ENCODE data around the gene WBP4. TPM values are rescaled to one million over a fixed set of nuclear protein-coding genes. Genes with fewer than 3 reads are reported as not detected.
A peak's percentile ranks its signal among the peaks of the same experiment; 100 is the strongest.

The WBP4 gene
- total and polyA plus RNA-seq, 2 of the 4 experiments (the other 2 are of a cell fraction): 4.3 to 11.0 TPM

- H3K14ac ChIP-seq (replicated peaks; ENCODE audit: low read depth, low read length): no peak within 1 kb of the TSS; the same call in 1 of the 2 replicates
- no peak within 1 kb of the TSS for H3K4ac ChIP-seq (ENCODE audit: low read depth, low read length)
- H2AK9ac ChIP-seq (replicated peaks; ENCODE audit: low read depth, low read length, poor library complexity): no peak within 1 kb of the TSS
- CTCF ChIA-PET: no interaction called here
- H3K79me1 ChIP-seq (ENCODE audit: low read depth in 1 of 2, low read length in 2 of 2): peaks cover 22 to 41% of the 10 kb centered on the region in 2 experiments
- no peaks in the 10 kb centered on the region for H3K9me3 ChIP-seq (ENCODE audit: control insufficient read depth, insufficient read depth, low read length)
- no peak for TF ChIP-seq USF2 (IDR thresholded peaks at IDR 0.05; ENCODE audit: low read depth, low read length)
- TF ChIP-seq ELK1 (IDR thresholded peaks at IDR 0.05; ENCODE audit: borderline replicate concordance, low read depth, low read length): no peak
- TF ChIP-seq RFX5 (IDR thresholded peaks at IDR 0.05; ENCODE audit: low read depth, low read length): no peak
- TF ChIP-seq CTCF (conservative IDR thresholded peaks at IDR 0.05; ENCODE audit: low read depth, low read length): no peak
- TF ChIP-seq RCOR1 (IDR thresholded peaks at IDR 0.05; ENCODE audit: insufficient replicate concordance, low read length): no peak
- TF ChIP-seq MAZ (IDR thresholded peaks at IDR 0.05; ENCODE audit: borderline replicate concordance, low read depth, low read length): no peak
- no peak for TF ChIP-seq NFE2L2 (IDR thresholded peaks at IDR 0.05; ENCODE audit: low read depth, low read length)
- no peak for TF ChIP-seq POLR2A (IDR thresholded peaks at IDR 0.05; ENCODE audit: low read depth, low read length)
- TF ChIP-seq SMC3 (IDR thresholded peaks at IDR 0.05; ENCODE audit: low read depth, low read length): no peak
- no peak for TF ChIP-seq RAD21 (IDR thresholded peaks at IDR 0.05; ENCODE audit: low read length)
- no peak for TF ChIP-seq CEBPB (IDR thresholded peaks at IDR 0.05; ENCODE audit: low read depth, low read length)
- TF ChIP-seq MAFK (IDR thresholded peaks at IDR 0.05; ENCODE audit: low read depth, low read length): no peak
- peak within 1 kb of the TSS; percentile 58; the same call in 1 of the 2 replicates for H4K5ac ChIP-seq (ENCODE audit: low read depth, low read length)
- no peak within 1 kb of the TSS for H2AFZ ChIP-seq (replicated peaks; ENCODE audit: low read length, poor library complexity)
- no peak within 1 kb of the TSS for H2AK5ac ChIP-seq (ENCODE audit: low read depth, low read length)
- no peak within 1 kb of the TSS for H2BK15ac ChIP-seq (ENCODE audit: low read depth, low read length)
- no peak within 1 kb of the TSS for H3K9ac ChIP-seq (ENCODE audit: low read depth, low read length)
- 0 out of 2 replicates have a peak, but pooled peaks have one; percentile 27 for ATAC-seq (ENCODE audit: low read depth)
- no peak within 1 kb of the TSS for H3K18ac ChIP-seq (ENCODE audit: low read depth, low read length)
- POLR2A ChIA-PET (ENCODE audit: unreplicated experiment): interaction anchor here (0.5 kb wide), 1 partner anchor 57 kb away, joined by 5 read pairs; no protein-coding TSS in a partner anchor
- no peak within 1 kb of the TSS for H4K91ac ChIP-seq (ENCODE audit: insufficient read depth, low read depth, low read length)
- dilution Hi-C loops (cut with HindIII; ENCODE audit: low sequenced_read_pairs, unreplicated experiment): no loop called here
- H3K4me2 ChIP-seq (ENCODE audit: low read depth, low read length): no peak within 1 kb of the TSS
- no peak within 1 kb of the TSS for H3K4me3 ChIP-seq (ENCODE audit: insufficient read depth, low read depth, low read length)
- H4K8ac ChIP-seq (ENCODE audit: low read depth in 2 of 2, low read length in 2 of 2): peak within 1 kb of the TSS in 1 of 2 experiments; percentile 28; a peak in 2 of 4 replicates
- H2BK5ac ChIP-seq (ENCODE audit: low read depth, low read length, poor library complexity, severe bottlenecking): peak within 1 kb of the TSS; percentile 30
- no peak within 1 kb of the TSS for H3K27ac ChIP-seq (ENCODE audit: insufficient read depth, low read length)
- peaks cover 7% of the 10 kb centered on the region; the same call in 1 of the 2 replicates for H4K20me1 ChIP-seq (ENCODE audit: insufficient read depth, low read length)
- H2BK20ac ChIP-seq (ENCODE audit: low read depth, low read length): no peak within 1 kb of the TSS
- H3K4me1 ChIP-seq (ENCODE audit: control insufficient read depth, insufficient read depth, low read length): no peaks in the 10 kb centered on the region; the same call in 1 of the 2 replicates
- no peaks in the 10 kb centered on the region for H3K36me3 ChIP-seq (ENCODE audit: control insufficient read depth, insufficient read depth, low read length)
- peak within 1 kb of the TSS; percentile 19; the same call in 1 of the 2 replicates for H2BK120ac ChIP-seq (ENCODE audit: low read depth, low read length)
- intact Hi-C loops (cut with micrococcal nuclease): no loop called here
- WGBS, 2 experiments (ENCODE audit: extremely low coverage in 2 of 2, insufficient read length in 1 of 2): no CpG with 5 or more reads among the region's 4 CpGs
- no peak within 1 kb of the TSS for H3K56ac ChIP-seq (ENCODE audit: extremely low read depth, insufficient read depth, low read length)
- no peak within 1 kb of the TSS for H3K23ac ChIP-seq (ENCODE audit: low read depth, low read length)
- DNase-seq: peak; percentile 52
- H3K9me1 ChIP-seq (ENCODE audit: insufficient read depth, low read length): no peaks in the 10 kb centered on the region
- H3K27me3 ChIP-seq (ENCODE audit: control insufficient read depth, insufficient read depth, low read length): no peaks in the 10 kb centered on the region
- in situ Hi-C loops (cut with MboI; ENCODE audit: low sequenced_read_pairs): no loop called here
- BruUV-seq (replicated peaks): no TSS peak
These were observed 42.3 kb upstream of the WBP4 start, which contains the start of gene ELF1 for GRCh38 chr13:41019011-41019487. Gene ELF1, minus strand, starts transcription at chr13:41019316. Its CDS starts 37,262 bp downstream, at chr13:40982054.

Measured in IMR-90 (cell line).